ENCODE results near the gene ALX4. TPM values are rescaled to one million over a fixed set of nuclear protein-coding genes. Genes with fewer than 3 reads are reported as not detected.

Gene ALX4
- polyA plus RNA-seq, 6 donors from 2014 or later, result not detected

DNA sequence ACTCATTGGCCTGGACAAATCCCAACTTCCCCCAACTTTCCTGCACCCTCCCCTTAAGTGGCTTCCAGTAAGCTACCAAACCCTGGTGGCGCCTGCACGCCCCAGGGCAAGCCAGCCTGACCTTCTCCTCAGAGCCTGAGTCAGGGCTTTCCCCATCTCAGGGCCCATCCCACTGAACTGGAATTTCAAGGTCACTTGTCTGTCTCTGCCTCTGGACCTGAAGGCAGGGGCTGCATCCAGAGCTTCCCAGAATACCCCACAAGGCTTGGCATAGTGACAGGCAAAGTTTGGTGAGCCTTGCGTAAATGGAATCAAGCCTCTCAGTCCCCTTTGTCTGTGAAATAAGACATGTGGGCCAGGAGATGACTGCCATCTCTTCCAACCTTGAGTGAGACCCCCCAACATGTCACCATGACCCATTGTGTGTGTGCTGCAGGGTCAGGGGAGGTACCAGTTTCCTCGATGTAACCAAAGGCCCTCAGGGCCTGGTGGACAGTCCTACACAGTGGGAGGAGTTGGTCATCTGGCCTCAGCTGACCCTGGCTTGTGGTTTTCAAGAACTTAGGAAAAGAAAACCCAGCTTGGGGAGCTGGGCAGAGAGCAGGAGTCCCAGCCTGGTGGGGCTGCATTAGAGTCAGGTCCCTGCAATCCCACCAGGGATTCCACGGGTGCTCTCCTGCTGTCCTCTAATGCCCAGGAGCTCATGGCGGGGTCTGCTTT is 8.9 kb downstream of the ALX4 start:
- no peak for ATAC-seq (ENCODE audit: low read depth in 2 of 2)
- no peak for DNase-seq
- no peak overlapping the region for H3K4me3 Mint-ChIP-seq
- no peak overlapping the region for H3K27ac Mint-ChIP-seq
- peaks cover 0 to 1% (median 0%) of the 10 kb centered on the region in 7 donors for H3K9me3 Mint-ChIP-seq
- H3K27me3 Mint-ChIP-seq, result peaks cover 75 to 97% (median 89%) of the 10 kb centered on the region in 3 donors
- H3K4me1 Mint-ChIP-seq, result peaks cover 21 to 28% (median 24%) of the 10 kb centered on the region in 3 donors
- peaks cover 0 to 6% of the 10 kb centered on the region in 2 donors for H3K36me3 Mint-ChIP-seq

DNA sequence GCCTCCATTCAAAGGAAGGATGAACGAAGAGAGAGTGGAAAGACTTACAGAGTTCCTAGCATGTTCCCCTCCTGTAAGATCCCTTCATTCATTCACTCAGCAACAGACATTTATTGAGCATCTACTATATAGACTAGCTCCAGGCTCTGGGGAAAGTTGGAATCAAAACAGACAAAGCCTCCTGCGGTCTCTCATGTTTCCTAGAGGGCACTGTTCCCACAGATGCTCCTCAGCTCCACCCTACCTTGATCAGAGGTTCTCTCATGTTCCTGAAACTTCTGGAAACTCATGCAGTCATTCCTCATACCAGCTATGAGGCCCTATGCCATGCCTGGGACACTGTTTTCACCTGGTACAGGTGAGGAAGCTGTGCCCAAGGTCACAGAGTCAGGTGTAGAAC is 11.1 kb downstream of the ALX4 start:
- H3K4me1 Mint-ChIP-seq, result peaks cover 5 to 8% (median 5%) of the 10 kb centered on the region in 3 donors
- H3K27ac Mint-ChIP-seq, result no peak overlapping the region
- peaks cover 57 to 84% (median 77%) of the 10 kb centered on the region in 3 donors for H3K27me3 Mint-ChIP-seq
- DNase-seq (no peak), ATAC-seq (ENCODE audit: low read depth in 2 of 2) (no peak)
- H3K36me3 Mint-ChIP-seq, result peaks cover 0 to 6% of the 10 kb centered on the region in 2 donors
- peaks cover 0 to 1% (median 0%) of the 10 kb centered on the region in 7 donors for H3K9me3 Mint-ChIP-seq
- peak overlapping the region in 1 of 8 donors; percentile 35 for H3K4me3 Mint-ChIP-seq

DNA sequence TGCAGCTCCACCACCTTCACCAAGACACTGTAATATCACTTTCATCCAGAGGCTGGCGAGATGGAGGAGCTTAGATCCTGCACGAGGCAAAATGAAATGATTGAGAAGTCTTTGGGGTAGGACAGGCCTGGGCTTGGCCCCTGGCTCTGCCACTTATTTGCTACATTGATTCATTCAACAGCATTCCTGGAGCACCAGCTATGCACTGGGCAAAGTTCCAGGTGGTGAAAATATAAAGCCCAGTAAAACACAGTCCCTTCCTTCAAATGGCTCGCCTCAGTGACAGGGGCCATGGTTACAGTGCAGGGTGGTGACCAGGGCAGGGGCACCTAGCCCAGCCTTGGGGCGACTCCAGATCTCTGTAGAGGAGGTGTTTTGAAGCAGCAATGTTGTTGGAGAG is 19.7 kb downstream of the ALX4 start:
- no peak for DNase-seq
- Mint-ChIP-seq H3K4me3 (no peak overlapping the region), H3K27me3 (peaks cover 17 to 61% (median 32%) of the 10 kb centered on the region in 3 donors), H3K9me3 (no peaks in the 10 kb centered on the region), H3K27ac (no peak overlapping the region), H3K36me3 (no peaks in the 10 kb centered on the region), H3K4me1 (peaks cover 3 to 4% (median 4%) of the 10 kb centered on the region in 3 donors)
- no peak for ATAC-seq (ENCODE audit: low read depth in 2 of 2)

DNA sequence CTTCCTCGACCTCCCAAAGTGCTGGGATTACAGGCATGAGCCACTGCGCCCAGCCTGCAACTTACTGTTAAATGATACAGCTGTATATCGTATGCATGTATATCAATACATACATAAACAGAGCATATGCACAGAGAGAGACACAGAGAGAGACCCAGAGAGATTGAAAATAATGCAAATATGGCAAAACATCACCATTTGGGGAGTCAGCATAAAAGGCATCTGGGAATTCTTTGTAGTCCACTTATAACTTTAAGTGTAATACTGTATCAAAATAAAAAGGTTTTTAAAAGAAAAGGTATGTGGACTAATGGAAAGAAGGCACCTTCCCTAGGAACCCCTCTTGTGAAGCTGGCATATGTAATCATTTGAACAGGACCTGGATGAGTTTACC is 21.8 kb downstream of the ALX4 start:
- H3K4me1 Mint-ChIP-seq, result peaks cover 3 to 4% (median 4%) of the 10 kb centered on the region in 3 donors
- ATAC-seq (ENCODE audit: low read depth in 2 of 2), result no peak
- no peak for DNase-seq
- H3K27me3 Mint-ChIP-seq, result peaks cover 18 to 50% (median 31%) of the 10 kb centered on the region in 3 donors
- no peaks in the 10 kb centered on the region for H3K9me3 Mint-ChIP-seq
- H3K4me3 Mint-ChIP-seq, result no peak overlapping the region
- H3K27ac Mint-ChIP-seq, result no peak overlapping the region
- no peaks in the 10 kb centered on the region for H3K36me3 Mint-ChIP-seq

DNA sequence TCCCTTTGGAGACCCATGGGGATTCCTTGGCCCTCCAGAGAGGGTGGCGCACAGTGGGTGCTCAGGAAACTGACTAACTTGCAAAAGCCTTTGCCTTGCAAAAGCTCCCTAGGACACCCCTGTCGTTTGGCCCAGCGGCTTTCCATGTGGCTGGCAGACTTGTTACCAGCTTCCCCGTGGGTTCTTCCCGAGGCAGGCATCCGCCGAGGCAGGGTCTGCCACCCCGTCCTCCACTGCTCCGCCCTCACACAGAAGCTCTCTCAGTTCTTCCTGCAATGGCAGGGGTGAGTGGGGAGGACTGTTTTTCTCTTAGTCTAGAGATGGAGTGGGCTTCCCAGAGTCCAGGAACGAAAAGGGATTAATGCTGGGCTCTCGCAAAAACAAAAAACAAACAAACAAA is 23.0 kb downstream of the ALX4 start:
- H3K27ac Mint-ChIP-seq, result no peak overlapping the region
- no peak overlapping the region for H3K4me3 Mint-ChIP-seq
- DNase-seq, result no peak
- H3K36me3 Mint-ChIP-seq, result no peaks in the 10 kb centered on the region
- H3K27me3 Mint-ChIP-seq, result peaks cover 22 to 44% (median 24%) of the 10 kb centered on the region in 3 donors
- no peaks in the 10 kb centered on the region for H3K9me3 Mint-ChIP-seq
- ATAC-seq (ENCODE audit: low read depth in 2 of 2), result no peak
- H3K4me1 Mint-ChIP-seq, result peaks cover 3 to 4% (median 4%) of the 10 kb centered on the region in 3 donors

DNA sequence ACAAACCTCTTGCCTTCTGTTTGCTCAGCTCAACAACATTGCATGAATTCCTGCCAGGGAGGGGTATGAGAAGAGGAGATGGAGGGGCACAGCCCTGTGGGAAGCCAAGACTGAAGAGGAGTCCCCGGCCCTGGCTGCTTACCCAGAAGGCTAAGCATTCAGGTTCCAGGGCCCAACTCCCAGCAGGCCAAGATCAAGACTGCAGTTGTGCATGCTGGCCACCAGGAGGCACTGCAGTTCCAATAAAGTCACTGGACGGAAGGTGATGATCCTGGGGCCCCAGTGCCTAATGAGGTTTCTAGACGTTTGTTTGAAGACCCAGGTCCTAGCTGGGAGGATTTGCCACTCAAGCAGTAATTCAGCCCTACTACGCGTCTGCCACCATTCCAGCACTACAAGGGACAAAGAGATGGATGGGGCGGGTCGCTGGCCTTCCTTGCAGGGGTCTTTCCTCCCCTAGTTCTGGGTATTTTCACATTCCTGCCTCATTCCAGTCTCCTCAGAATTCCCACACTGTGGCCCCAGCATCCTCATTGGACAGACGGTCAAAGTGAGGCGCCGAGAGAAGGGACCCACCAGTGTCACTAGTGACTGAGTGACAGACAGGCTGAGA is 23.6 kb downstream of the ALX4 start:
- Mint-ChIP-seq H3K27me3 (peaks cover 22 to 42% (median 24%) of the 10 kb centered on the region in 3 donors), H3K4me1 (peaks cover 3 to 4% (median 4%) of the 10 kb centered on the region in 3 donors), H3K4me3 (no peak overlapping the region), H3K9me3 (no peaks in the 10 kb centered on the region), H3K27ac (peak overlapping the region in 1 of 6 donors; percentile 43), H3K36me3 (no peaks in the 10 kb centered on the region)
- ATAC-seq (ENCODE audit: low read depth in 2 of 2), result peak; percentile 61 to 73
- peak; percentile 58 for DNase-seq

DNA sequence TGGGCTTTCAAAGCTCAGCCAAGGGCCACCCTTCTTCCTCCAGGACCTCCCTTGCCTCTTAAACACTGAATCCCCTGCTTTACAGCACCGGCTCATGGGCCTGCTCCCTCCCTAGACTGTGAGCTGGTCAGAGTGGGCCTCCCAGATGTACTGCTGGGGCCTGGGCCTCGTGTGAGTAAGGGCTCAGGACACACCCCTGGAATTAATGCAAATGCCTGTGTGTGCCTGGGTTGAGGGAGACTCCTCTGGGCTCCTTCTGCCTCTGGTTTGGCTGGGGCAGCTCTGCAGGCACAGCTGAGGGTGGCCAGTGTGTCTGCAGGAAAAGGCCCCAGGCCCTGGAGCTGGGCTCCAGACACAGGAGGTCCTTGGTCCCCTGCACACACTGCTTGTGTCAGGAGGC is 24.2 kb downstream of the ALX4 start:
- H3K9me3 Mint-ChIP-seq, result no peaks in the 10 kb centered on the region
- H3K36me3 Mint-ChIP-seq, result no peaks in the 10 kb centered on the region
- H3K4me1 Mint-ChIP-seq, result peaks cover 3 to 4% (median 4%) of the 10 kb centered on the region in 3 donors
- H3K4me3 Mint-ChIP-seq, result no peak overlapping the region
- no peak overlapping the region for H3K27ac Mint-ChIP-seq
- ATAC-seq (ENCODE audit: low read depth in 2 of 2) (no peak), DNase-seq (no peak)
- peaks cover 20 to 42% (median 24%) of the 10 kb centered on the region in 3 donors for H3K27me3 Mint-ChIP-seq

DNA sequence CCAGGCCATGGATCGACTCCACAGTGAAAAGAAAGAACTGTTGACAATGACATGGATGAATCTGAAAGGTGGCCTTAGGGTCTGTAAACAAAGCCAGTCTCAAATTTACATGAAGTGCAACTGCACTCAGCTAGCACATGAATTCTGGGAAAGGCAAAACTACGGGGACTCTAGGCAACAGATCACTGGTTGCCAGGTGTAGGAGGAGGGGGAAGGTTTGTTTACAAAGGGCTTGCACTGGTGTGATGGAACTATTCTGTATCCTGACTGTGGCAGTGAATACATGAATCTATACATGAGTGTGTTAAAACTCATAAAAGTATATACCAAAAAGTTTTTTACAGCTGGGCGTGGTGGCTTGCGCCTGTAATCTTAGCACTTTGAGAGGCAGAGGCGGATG is 27.3 kb downstream of the ALX4 start:
- DNase-seq (no peak), ATAC-seq (ENCODE audit: low read depth in 2 of 2) (no peak)
- Mint-ChIP-seq H3K4me3 (no peak overlapping the region), H3K36me3 (no peaks in the 10 kb centered on the region), H3K4me1 (peaks cover 3 to 4% (median 4%) of the 10 kb centered on the region in 3 donors), H3K27me3 (peaks cover 12 to 20% (median 17%) of the 10 kb centered on the region in 3 donors), H3K27ac (no peak overlapping the region), H3K9me3 (no peaks in the 10 kb centered on the region)

DNA sequence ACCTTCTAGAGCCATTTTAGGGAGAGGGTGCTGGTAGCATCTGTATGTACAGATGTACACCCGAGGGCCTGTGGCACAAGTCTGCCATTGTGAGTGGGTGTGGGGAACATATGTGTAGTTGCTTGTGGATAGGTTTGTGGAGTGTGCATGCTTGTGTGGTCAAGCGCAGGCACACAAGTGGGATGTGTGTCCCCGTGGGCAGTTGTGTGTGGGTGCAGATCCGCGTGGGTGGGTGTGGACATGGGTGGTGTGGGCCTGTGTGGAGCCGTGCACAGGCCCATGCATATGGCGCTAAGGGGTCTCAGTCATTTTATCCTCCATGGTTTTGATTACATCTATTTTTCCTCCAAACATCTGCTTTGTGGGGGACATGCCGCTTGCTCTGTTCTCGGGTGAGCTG is 28.8 kb downstream of the ALX4 start:
- H3K4me3 Mint-ChIP-seq, result no peak overlapping the region
- peaks cover 0 to under 1% (median under 1%) of the 10 kb centered on the region in 3 donors for H3K4me1 Mint-ChIP-seq
- no peak for DNase-seq
- peaks cover 8 to 14% (median 12%) of the 10 kb centered on the region in 3 donors for H3K27me3 Mint-ChIP-seq
- H3K9me3 Mint-ChIP-seq, result no peaks in the 10 kb centered on the region
- no peak for ATAC-seq (ENCODE audit: low read depth in 2 of 2)
- H3K27ac Mint-ChIP-seq, result no peak overlapping the region
- no peaks in the 10 kb centered on the region for H3K36me3 Mint-ChIP-seq

DNA sequence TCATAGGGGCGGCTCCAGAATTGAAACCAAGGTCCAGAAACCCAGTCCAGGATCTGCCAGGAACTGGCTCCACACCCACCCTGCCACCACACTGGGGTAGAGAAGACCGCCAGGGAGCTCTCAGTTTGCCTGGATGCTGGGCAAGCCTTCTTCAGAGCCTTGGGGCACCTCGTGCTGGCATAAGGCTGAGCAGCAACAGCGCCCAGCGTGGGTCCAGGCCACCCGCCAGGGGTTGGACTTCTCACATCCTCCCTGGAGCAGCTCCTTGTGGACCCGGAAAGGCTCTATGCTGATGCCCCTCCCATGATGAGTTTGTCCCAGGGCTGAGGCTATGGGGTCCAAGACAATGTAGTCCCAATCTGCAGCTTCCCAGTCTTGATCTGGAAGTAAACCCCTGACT is 29.7 kb downstream of the ALX4 start:
- Mint-ChIP-seq H3K36me3 (no peaks in the 10 kb centered on the region), H3K9me3 (no peaks in the 10 kb centered on the region), H3K4me3 (no peak overlapping the region), H3K4me1 (no peaks in the 10 kb centered on the region), H3K27me3 (peaks cover 5 to 14% (median 10%) of the 10 kb centered on the region in 3 donors), H3K27ac (no peak overlapping the region)
- no peak for ATAC-seq (ENCODE audit: low read depth in 2 of 2)
- no peak for DNase-seq

DNA sequence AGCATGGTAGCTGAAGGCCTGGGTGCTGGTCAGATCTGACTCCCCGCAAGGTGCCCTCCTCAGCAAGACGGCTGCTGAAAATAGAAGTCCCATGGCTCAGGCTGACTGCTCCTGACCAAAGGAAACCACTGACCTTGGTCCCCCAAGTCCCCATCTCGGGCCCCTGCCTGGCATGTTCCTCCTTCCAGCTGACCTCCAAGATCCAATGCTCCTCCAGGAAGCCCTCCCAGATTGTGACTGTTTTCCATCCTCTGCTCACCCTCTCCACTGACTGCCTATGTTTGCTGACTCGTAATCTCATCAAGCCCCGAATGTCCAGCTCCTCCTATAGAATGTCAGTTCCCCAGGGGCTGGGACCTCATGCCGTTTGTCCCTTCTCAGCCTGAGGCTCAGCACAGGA is 30.5 kb downstream of the ALX4 start:
- Mint-ChIP-seq H3K27ac (peak overlapping the region in 1 of 6 donors; percentile 26), H3K36me3 (no peaks in the 10 kb centered on the region), H3K9me3 (no peaks in the 10 kb centered on the region), H3K4me3 (no peak overlapping the region), H3K4me1 (no peaks in the 10 kb centered on the region), H3K27me3 (peaks cover 3 to 14% (median 10%) of the 10 kb centered on the region in 3 donors)
- no peak for ATAC-seq (ENCODE audit: low read depth in 2 of 2)
- DNase-seq, result no peak

DNA sequence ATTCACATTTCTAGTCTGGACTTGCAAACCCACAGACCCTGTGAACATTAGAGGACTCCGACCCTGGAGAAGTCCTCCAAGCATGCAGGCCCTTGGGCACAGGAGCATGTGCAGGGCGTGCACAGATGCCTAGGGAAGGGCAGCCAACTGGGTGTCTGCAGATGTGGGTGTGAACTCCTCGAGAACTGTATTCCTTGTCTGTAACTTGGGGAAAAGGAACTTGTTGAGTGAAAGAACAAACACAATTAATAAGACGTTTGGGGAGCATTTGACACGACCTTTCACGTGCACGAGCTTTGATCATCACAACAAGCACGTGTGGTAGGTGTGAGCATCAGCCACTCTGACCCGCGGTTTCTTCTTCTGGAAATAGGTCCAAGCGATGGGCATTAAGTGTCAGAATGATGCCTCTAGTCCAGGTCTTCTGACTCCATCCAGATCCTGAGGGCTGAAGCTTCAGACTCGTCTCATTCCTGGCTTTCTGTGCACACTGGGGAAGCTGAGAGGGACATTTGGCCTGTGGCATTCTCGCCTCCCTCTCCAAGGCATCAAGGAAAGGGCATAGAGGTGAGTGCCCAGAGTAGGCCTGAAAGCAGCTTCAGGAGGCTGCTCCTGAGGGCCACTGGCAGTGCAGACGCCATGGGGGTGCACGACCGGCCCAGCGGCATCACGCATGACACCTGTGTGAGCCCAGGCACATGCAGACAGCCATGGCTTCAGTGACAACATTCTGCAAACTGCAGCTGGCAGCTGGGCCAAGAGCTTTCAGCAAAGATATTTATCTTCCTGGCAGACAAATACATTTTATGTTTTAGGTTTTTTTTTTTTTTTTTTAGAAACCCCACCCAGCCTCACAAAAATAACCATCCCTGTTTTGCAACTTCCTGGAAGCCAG is 32.5 kb downstream of the ALX4 start:
- no peaks in the 10 kb centered on the region for H3K36me3 Mint-ChIP-seq
- DNase-seq (no peak), ATAC-seq (ENCODE audit: low read depth in 2 of 2) (no peak)
- H3K27me3 Mint-ChIP-seq, result peaks cover under 1 to 14% (median 10%) of the 10 kb centered on the region in 3 donors
- no peaks in the 10 kb centered on the region for H3K4me1 Mint-ChIP-seq
- peak overlapping the region in 1 of 6 donors; percentile 5 for H3K27ac Mint-ChIP-seq
- H3K9me3 Mint-ChIP-seq, result peaks cover 0 to 5% (median 0%) of the 10 kb centered on the region in 7 donors
- no peak overlapping the region for H3K4me3 Mint-ChIP-seq

DNA sequence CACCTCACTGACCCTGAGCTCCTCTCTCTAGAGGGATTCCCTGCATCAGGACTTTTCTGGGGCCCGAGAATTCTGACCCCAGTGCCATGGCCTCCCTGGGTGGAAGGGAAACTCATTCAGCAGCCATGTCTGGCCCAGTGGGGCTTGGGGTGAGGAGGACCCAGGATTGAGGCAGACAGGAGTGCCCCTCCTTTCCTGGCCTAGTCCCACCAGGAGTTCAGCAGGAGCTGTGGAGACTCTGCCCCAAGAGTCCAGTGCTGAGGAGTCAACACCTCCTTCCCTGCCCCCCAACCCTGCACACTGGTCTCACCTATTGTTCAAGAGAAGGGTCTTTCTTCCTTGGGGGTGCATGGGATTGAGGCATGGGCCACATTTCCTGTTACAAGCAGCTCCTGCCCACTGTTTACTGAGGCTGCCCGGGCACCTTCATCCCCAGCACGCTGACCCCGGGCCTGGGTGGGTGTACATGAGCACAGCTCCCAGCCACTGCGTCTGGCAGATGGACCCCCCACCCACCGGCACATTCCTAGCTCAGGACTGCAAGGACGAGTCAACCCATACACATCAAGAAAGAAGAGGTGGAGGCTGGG is 33.9 kb downstream of the ALX4 start:
- no peak for DNase-seq
- no peak overlapping the region for H3K27ac Mint-ChIP-seq
- ATAC-seq (ENCODE audit: low read depth in 2 of 2), result no peak
- H3K9me3 Mint-ChIP-seq, result peaks cover 0 to 5% (median 0%) of the 10 kb centered on the region in 7 donors
- H3K4me3 Mint-ChIP-seq, result no peak overlapping the region
- no peaks in the 10 kb centered on the region for H3K4me1 Mint-ChIP-seq
- no peaks in the 10 kb centered on the region for H3K36me3 Mint-ChIP-seq
- H3K27me3 Mint-ChIP-seq, result peaks cover 0 to 10% (median 10%) of the 10 kb centered on the region in 3 donors
